Anterior cingulate cortex (tissue), 58 donors: ENCODE measurements around the gene NKTR.

Experiments used
- DNase-seq, 58 donors: peaks; one replicate each; lab custom pipeline; 2025; lab: John Stamatoyannopoulos, UW

The NKTR gene

DNA sequence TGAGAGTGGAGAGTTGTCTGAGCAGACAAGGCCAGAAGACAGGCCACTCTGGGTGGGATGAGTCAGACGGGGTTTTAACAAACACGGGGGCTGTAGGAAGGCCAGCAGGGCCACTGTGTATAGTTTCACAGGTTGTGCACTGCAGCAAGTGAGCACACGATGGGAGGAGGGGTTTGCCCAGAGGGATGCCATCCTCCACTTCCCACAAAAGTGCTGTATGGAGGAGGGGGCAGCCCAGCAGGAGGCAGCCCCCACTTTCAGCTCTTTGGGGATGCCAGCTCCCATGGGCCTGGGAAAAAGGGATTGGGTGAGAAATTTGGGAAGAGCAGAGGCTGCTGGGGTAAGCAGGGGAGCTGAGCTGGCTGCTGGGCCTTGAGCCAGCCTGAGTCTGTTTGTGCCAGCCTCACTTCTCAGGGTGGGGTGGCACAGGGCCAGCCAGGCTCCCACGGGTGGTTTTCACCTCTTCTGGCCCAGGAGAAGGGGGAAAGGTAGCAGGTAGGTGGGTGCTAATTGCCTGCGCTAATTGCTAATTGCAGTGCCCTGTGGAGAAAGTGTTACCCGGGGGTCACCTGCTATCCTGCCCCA, 59.7 kb downstream of the NKTR start:
- peak in 4 of 58 donors; percentile 31 to 54 (median 46) for DNase-seq

DNA sequence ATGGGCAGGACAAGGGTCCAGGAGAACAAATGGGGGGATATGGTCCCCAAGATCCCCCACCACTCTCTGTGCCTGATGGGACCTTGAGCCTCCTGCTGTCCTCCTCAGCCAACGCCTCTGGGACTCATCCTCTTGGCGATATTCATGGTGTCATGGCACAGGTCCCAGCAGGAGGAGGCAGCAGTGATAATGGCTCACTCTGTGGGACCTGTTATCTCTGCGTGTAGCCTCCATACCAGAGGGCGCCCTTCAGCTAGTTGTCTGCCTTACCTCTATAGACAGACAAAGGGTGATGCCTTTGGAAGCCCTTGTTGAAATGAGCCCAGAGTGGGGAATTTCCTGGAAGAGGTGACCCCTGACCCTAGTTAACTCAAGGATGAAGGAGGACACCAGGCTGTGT, 60.4 kb downstream of the NKTR start:
- no peak for DNase-seq

DNA sequence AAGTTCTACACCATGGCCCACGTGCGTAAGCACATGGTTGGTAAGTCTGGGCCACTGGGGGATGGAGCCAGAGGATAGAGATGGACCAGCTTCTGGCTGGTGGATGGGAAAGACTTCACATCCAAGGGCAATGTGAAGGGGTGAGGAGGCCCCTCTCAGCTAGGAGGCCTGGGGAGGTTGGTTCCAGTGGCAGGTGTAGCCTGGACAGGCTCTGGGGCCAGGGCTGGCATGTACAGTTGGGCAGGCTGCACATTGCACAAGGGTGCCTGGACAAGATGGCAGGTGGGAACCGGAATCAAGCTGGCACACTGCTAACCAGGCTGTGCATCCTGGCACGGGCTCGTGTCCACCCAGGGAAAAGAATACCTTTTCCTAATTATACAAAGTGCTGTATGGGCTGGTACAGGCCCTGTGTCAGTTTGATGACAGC, 61.1 kb downstream of the NKTR start:
- DNase-seq = no peak

DNA sequence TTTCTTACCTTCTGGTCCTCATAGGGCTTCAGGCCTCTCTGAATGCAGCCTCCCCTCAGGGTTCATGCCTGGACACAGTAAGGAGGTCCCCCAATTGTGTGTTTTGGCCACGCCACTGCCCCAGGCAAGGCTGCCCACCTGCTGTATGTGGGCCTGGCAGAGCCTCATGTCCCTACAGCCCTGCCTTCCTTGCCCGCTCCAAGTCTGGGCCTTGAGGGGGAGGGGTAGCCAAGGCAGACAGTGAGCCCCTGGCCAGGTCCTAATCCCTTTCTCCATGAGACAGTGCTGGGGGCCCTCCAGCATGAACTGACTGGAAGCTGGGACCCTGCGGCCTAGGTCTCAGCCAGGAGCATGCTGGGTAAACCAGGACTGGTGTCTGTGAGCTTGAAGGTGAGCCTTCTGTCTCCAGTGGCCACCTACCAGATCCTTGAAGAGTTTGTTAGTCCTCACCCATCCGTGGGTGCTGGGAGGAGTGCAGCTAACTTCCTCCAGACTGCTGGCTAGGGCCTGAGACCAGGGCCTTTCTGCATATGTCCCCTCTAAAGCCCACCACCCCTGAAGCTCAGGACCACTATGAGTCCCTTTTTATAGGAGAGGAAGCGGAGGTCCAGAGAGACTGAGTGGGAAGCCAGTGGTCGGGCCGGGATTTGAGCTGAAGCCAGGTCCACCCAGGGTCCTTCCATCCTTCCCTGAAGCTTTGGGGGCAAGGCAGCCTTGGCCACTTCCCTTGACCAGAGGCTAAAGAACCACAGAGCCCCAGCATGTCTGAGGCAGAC, 61.7 kb downstream of the NKTR start:
- no peak for DNase-seq

DNA sequence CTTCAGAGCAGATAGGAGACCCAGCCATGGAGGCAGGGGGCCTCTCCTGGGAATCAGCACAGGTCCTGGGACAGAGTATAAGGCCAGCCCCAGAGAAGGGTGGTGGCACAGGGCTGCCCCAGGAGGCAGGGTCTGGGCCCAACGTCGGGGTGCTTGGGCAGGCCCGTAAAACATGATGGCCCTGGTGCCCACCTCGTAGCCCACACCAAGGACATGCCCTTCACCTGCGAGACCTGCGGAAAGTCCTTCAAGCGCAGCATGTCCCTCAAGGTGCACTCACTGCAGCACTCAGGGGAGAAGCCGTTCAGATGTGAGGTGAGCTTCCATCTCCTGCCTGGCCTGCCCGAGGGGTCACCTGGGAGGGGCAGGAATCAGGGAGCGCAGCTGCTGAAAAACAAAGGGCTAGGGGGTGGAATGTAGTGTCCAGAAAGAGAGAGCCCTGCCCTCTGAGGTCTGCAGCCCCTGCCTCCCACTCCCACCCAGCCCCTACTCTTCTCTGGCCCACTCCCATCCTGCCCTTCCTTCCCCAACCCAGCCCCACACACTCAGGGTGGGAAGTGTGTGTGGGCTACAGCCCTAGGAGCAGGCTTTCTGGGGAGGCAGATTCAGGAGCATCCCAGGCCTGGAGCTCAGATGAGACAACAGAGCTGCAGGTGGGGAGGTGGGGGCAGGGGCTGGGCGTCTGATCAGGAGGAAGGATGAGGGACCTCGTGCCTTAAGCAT, 62.5 kb downstream of the NKTR start:
- DNase-seq = no peak

DNA sequence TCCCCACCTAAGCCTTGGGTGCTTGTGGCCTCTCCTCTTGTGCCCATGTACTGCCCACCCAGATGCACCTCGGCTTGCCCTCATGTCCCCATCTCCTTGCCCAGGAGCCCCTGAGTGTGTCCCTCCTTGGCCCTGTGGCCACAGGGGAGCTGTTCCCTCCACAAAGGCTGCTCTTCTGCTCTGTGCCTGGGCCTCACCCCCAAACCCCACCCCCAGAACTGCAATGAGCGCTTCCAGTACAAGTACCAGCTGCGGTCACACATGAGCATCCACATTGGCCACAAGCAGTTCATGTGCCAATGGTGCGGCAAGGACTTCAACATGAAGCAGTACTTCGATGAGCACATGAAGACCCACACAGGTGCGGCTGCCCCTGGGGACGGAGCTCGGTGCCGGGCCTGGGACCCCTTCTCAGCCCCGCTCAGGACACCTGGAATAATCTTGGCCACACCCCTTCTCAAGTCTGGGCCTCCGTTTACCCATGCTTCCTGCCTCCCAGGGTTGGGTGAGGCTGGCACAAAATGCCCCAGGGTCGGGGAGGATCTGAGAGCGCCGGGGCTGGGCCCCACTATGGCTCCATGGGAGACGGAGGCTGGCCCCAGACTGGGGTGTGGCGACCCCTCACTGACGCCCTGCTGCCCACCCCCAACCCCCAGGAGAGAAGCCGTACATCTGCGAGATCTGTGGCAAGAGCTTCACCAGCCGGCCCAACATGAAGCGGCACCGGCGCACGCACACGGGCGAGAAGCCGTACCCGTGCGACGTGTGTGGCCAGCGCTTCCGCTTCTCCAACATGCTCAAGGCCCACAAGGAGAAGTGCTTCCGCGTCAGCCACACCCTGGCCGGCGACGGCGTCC, 63.3 kb downstream of the NKTR start:
- no peak for DNase-seq

DNA sequence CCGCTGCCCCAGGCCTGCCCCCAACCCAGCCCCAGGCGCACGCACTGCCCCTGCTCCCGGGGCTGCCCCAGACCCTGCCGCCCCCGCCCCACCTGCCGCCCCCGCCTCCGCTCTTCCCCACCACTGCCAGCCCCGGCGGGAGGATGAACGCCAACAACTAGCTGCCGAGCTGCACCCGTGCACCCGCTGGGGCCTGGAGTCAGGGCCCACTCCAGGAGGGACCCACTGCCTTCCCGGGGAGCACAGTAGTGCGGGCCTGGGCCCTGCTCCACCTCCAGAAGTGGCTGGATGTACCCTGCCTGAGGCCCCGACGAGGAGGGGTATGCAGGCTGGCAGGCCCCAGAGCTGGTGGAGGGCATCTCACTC, 63.9 kb downstream of the NKTR start:
- DNase-seq = no peak

DNA sequence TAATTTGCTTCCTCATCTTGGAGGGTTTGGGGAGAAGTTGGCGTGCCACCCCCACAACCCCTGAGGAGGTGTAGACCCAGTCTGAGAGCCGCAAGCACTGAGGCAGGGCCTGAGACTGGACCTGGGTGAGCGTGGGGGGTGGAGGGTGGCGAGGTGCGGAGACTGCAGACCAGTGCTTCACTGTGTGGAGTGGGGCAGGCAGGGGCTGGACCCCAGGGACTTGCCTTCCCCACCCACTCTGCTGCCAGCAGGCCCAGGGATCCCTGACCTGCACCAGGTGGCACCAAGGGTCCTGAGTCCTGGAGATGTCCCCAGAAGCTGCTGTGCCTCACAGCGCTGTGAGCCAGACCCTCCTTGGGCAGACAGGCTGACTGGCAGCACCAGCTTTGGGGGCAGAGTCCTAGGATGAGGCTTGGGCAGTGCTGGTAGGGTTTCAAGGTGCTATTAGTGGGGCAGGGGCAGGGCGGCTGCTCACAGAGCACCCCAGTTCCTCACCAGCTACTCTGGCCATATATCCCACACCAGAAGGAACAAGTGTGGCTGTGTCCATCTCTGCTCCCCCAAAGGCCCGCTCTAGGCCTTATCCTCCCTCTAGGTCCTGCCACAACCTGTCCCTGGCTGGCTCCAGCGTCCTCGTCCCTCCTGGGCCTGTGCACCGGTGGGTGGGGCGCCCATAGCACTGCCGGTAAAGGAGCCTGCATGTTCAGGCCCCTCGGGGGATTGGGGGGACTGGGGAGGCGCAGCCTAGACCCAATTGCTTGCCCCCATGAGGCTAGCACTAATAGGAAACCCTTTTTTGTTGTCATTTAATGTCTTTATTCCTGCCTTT, 64.8 kb downstream of the NKTR start:
- DNase-seq = no peak

DNA sequence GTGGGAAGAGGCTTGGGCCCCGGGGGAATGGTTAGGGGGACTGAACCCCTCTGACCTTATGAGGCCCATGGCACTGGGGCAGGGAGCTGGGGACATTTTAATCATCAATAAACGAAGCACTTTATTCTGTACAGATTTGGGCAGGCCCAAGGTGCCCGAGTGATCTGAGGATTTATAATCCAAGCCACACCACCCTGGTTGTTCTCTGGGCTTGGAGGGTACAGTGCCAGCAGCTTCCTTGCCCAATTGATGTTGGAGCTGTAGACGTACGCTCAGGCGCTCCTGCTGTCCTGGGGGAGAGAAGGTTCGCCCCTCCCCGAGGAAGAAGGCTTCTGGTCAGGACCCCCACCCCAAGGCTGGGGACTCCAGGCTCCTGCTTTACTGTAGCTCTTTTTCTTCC, 65.5 kb downstream of the NKTR start:
- no peak for DNase-seq

DNA sequence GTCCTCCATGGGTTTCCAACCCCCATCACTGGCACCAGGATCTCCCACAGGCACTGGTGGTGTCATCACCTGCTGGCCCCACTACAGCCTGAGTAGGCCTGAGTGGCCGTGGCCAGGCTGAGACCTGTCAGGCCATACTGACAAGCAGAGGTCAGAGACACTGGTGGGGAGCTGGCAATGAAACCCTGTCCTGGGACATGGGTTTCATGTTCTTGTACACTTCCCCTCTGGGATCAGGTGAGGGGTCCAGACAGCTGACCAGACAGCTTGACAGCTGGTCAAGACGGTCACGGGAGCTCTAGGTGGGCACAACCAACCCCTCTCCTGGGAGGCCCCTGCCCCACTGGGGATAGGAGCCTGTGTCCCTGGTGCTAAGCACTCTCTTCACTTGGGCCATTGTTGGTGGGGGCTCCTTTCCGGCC, 66.1 kb downstream of the NKTR start:
- DNase-seq = no peak

DNA sequence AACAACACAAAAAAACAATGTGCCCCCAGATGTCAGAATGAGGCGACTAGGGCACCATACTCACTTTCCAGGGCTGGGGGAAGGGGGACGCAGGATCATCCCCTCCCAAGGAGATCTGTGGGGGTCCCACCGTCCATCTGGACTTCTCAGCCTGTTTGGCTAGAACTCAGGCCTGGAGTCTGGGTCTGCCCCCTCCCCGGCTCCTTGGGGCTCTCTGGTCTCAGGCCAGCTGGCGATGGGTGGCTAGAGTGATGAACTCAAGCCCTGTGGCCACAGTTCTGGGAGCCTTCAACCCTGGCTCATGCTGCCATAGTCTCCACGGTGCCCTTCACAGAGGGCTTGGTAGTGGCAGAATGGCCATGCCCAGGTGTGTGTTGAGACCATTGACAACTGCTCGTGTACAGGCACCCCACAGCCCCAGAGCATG, 66.6 kb downstream of the NKTR start:
- DNase-seq = no peak

DNA sequence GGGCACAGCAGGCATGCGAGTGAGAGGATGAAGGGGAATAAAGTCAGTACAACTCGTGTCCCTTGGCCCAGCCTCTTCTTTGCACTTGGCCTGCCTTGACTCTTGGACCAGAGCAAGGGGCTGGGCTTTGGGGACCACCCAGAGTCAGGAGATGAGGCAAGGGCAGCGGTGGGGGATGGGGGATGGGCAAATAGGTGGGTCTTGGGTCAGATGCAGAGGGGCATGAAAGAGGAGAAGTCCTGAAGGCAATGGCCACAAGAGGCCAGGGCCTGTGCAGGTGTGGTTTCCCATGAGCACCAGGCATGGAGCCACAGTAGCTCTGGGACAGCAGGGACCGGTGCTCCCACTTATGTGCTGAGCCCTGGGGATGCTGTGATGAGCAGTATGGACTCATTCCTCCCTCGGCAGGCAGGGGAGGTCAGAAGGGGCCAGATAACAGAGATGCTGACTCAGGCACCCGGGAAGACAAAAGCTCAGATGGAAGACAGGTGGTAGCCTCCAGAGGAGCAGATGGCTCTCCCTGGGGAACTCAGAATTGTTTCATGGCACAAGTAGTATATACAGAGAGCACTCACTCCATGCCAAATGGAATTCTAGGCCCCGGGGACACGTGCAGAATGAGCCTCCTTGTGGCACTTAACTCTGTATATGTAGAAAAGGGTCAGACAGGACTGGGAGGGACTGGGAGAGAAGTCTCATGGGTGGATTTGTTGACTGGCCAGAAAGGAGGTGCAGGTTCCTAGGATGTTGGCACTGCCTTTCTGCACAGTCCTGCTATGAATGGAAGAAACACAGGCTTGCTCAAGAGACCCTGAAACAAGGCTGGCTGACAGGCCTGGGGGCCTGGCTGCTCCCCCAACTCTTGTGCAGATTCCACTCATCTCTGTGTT, 67.3 kb downstream of the NKTR start:
- no peak for DNase-seq

DNA sequence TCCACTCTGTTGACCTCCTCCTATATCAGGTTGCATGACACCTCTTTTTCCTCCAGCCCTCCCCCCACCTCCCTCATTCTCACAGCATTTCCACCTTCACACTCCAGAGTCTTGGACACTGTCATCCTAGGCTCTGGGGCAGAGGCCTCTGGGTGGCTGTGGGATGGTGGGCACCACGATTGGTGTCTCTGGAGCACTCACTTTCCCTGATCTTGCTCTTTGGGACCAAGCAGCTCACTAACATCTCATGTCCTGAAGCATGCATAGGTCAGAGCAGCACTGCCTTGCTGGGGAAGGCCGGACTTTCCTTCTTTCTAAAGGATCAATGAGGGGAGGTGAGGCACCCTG, 67.9 kb downstream of the NKTR start:
- no peak for DNase-seq

DNA sequence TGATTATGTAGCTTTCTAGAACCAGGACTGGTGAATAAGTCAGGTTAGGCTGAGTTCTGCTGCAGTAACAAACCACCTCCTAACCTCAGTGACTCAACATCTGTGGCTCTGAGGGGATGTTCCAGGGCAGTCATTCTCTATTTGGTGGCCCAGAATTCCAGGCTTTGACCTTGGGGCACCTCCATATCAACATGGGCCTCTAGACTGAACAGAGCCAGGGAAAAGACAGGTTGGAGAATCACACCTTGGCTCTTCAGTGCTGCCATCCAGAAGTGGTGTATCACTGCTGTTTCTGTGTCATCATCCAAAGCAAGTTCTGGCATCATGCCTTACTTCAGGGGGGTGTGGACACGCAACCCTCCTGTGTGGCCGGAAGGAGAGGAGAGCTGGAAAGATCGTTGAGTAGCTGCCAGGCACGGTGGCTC, 68.3 kb downstream of the NKTR start:
- no peak for DNase-seq

DNA sequence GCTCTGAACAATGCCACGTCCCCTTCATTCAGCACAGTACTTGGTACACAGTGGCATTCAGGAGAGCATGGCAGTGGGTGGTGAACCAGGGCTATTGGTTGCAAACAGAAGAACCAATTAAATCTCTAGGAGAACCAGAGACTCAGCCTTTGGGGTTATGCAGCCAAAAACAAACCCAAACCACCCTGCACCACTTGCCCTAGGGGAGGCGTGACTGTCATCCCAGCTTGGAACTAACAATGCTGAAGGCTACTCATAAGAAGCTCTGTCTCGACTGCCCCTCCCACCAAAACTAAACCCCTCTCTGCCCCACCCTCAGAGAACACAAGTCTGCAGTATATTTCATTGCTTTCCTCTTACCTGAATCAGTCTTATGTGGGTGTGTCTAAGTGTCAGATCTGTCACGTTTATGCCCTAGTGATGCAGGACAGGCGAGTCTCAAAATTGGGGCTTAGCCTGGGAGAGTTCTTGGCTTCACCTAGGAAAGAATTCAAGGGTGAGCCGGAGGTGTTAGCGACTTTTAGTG, 69.6 kb downstream of the NKTR start:
- no peak for DNase-seq

DNA sequence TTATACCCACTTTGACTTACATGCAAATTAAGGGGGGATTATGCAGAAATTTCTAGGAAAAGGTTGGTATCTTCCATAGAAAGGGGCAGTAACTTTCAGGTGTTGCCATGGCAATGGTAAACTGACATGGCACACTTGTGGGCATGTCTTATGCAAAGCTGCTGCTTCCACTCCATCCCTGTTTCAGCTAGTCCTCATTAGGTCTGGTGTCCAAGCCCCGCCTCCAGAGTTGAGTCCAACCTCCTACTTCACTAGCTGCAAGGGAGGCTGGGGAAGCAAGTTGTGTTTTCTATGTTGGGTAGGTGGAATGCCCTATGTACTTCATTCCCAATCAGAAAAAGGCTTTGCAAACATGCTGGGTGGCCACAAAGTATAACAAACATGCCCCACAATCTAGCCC, 70.2 kb downstream of the NKTR start:
- no peak for DNase-seq

DNA sequence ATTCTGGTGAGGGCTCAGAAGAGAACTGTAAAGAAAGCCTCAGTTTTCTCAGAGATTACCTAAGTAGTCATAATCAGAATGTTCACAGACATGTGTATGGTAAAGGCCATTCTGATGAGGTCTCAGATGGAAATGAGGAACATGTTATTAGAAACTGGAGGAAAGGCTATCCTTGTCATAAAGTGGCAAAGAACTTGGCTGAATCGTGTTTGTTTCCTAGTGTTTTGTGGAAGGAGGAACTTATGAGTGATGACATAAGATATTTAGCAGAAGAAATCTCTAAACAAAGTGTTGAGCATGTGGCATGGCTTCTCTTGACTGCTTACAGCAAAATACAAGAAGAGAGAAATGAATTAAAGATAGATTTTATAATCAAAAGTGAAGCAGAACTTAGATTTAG, 72.0 kb downstream of the NKTR start:
- DNase-seq = no peak

DNA sequence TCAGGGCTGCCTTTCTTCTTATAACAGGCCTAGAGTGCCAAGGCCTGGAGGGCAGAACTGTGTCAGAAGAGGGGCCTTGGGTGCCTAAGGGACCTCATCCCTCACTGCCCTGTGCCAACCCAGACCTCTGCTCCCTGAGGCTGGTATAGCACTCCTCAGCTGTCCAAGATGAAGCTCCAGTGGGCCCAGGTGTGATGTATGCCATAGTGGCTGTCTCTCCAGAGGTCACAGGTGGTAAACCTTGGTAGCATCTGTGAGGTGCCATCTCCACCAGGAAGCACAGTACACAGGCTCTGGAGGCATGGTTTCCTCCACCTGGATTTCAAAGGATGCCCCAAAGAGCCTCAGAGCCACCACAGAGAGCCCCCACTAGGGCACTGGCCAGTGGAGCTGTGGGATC, 72.6 kb downstream of the NKTR start:
- DNase-seq = no peak

DNA sequence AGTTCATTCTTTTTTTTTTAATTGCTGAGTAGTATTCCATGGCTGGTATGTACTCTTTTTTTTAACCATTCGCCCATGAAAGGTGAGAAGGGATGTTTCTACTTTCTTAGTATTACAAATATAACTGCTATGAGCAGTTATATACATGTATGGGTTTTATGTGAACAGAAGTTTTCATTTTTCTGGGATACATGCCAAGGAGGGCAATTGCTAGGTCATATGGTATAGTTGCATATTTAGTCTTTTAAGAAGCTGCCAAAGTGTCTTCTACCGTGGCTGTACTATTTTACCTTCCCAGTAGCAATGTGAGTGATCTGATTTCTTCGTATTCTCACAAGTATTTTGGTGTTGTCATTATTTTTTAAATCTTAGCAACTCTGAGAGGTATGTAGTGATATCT, 73.7 kb downstream of the NKTR start:
- no peak for DNase-seq
